Common myeloid progenitor, CD34-positive (primary cell): Measurements from ENCODE around the gene CCNYL1.

Source experiments
- CTCF ChIA-PET: fragments of 350-600 bp; sonication (Branson Sonifier 250); formaldehyde crosslinking; loops from one replicate; lab custom pipeline; 2021; ENCODE audit warnings: antibody characterized with exemption; lab: Charles Lee
- POLR2A ChIA-PET: fragments of 350-600 bp; sonication (Branson Sonifier 250); formaldehyde crosslinking; loops from one replicate; lab custom pipeline; 2021; ENCODE audit warnings: antibody characterized with exemption; lab: Charles Lee
- DNase-seq, 3 donors: peaks; one replicate each; pipeline versions ENCODE4 v3.0.0 to v3.0.0-alpha.2; 2013
- H3K27ac ChIP-seq, 2 experiments: 1 replicate in 1 of 2; 2 replicates in 1 of 2; pipeline ENCODE4 v1.7.0; 2013; ENCODE audit warnings: inconsistent platforms in 2 of 2, low read length in 2 of 2, mild to moderate bottlenecking in 2 of 2, low read depth in 1 of 2, moderate library complexity in 1 of 2; ENCODE audit not compliant: severe bottlenecking in 2 of 2, insufficient read depth in 1 of 2, poor library complexity in 1 of 2
- H3K27me3 ChIP-seq, 5 experiments: replicated peaks in 2 of 5; 1 replicate in 3 of 5; 2 replicates in 2 of 5; pipeline versions ENCODE4 v1.6.1 to v1.7.0; 2013; ENCODE audit warnings: low read length in 4 of 5, mild to moderate bottlenecking in 2 of 5, moderate library complexity in 2 of 5, inconsistent platforms in 1 of 5; ENCODE audit not compliant: insufficient read depth in 5 of 5, control insufficient read depth in 4 of 5
- H3K36me3 ChIP-seq, 4 experiments: 1 replicate in 2 of 4; 2 replicates in 2 of 4; pipeline versions ENCODE4 v1.6.1 to v1.7.0; 2013; ENCODE audit warnings: low read length in 3 of 4, control low read depth in 1 of 4, mild to moderate bottlenecking in 1 of 4; ENCODE audit not compliant: control insufficient read depth in 4 of 4, insufficient read depth in 4 of 4
- H3K4me1 ChIP-seq, 4 experiments: 1 replicate in 3 of 4; 2 replicates in 1 of 4; pipeline versions ENCODE4 v1.6.1 to v1.7.1; 2013; ENCODE audit warnings: low read length in 3 of 4, mild to moderate bottlenecking in 3 of 4, control low read depth in 1 of 4, inconsistent platforms in 1 of 4, moderate library complexity in 1 of 4; ENCODE audit not compliant: control insufficient read depth in 4 of 4, insufficient read depth in 4 of 4; ENCODE audit errors: control extremely low read depth in 1 of 4
- H3K4me3 ChIP-seq, 7 experiments: 1 replicate in 4 of 7; 2 replicates in 3 of 7; pipeline versions ENCODE4 v1.5.1 to v1.7.0; 2013; ENCODE audit warnings: mild to moderate bottlenecking in 7 of 7, low read length in 6 of 7, moderate library complexity in 6 of 7, inconsistent platforms in 2 of 7, low read depth in 2 of 7, control low read depth in 1 of 7; ENCODE audit not compliant: insufficient read depth in 4 of 7, control insufficient read depth in 1 of 7; ENCODE audit errors: extremely low read depth in 1 of 7
- H3K9me3 ChIP-seq, 5 experiments: 1 replicate in 4 of 5; 2 replicates in 1 of 5; pipeline versions ENCODE4 v1.6.1 to v1.7.1; 2013; ENCODE audit warnings: low read length in 4 of 5, mild to moderate bottlenecking in 2 of 5, inconsistent platforms in 1 of 5, low read depth in 1 of 5, moderate library complexity in 1 of 5; ENCODE audit not compliant: control insufficient read depth in 4 of 5, insufficient read depth in 2 of 5; ENCODE audit errors: control extremely low read depth in 1 of 5
- WGBS: methylation state at CpG from one replicate; pipeline ENCODE4 v1.1.5; 2013; ENCODE audit not compliant: insufficient coverage; 5-methylcytosine and 5-hydroxymethylcytosine counted together

CCNYL1 gene

GRCh38 chr2:207674826-207675225, 36.6 kb upstream of the CCNYL1 start:
- H3K27ac ChIP-seq: no peak overlapping the region
- 100% methylated on average over 1 of the region's 2 CpGs for WGBS
- ChIA-PET CTCF (interaction anchor here (0.6 to 2.2 kb wide), 3 partner anchors 10 to 20 kb away, joined by 3 to 5 read pairs (median 3); no protein-coding TSS in a partner anchor), POLR2A (no interaction called here)
- H3K36me3 ChIP-seq: no peaks in the 10 kb centered on the region
- peaks cover 0 to 2% (median 0%) of the 10 kb centered on the region in 4 experiments for H3K4me1 ChIP-seq
- no peaks in the 10 kb centered on the region for H3K27me3 ChIP-seq
- H3K4me3 ChIP-seq: no peak overlapping the region
- no peaks in the 10 kb centered on the region for H3K9me3 ChIP-seq
- no peak for DNase-seq

- H3K9me3 ChIP-seq: no peaks in the 10 kb centered on the region
- no peak for DNase-seq
- no peak overlapping the region for H3K27ac ChIP-seq
- no peaks in the 10 kb centered on the region for H3K36me3 ChIP-seq
- H3K27me3 ChIP-seq: peaks cover 0 to 10% (median 0%) of the 10 kb centered on the region in 5 experiments
- POLR2A ChIA-PET: no interaction called here
- no peak overlapping the region for H3K4me3 ChIP-seq
- WGBS: no CpG with 5 or more reads among the region's 5 CpGs
- CTCF ChIA-PET: no interaction called here
- peaks cover 0 to 2% (median 0%) of the 10 kb centered on the region in 4 experiments for H3K4me1 ChIP-seq
These were observed 34.5 kb upstream of the CCNYL1 start for GRCh38 chr2:207676827-207677354.

GRCh38 chr2:207681431-207681830, 30.0 kb upstream of the CCNYL1 start:
- peaks cover 0 to 10% (median 0%) of the 10 kb centered on the region in 5 experiments for H3K27me3 ChIP-seq
- H3K27ac ChIP-seq: no peak overlapping the region
- peaks cover 0 to 3% (median 1%) of the 10 kb centered on the region in 4 experiments for H3K4me1 ChIP-seq
- POLR2A ChIA-PET: no interaction called here
- H3K36me3 ChIP-seq: no peaks in the 10 kb centered on the region
- no peaks in the 10 kb centered on the region for H3K9me3 ChIP-seq
- DNase-seq: no peak
- CTCF ChIA-PET: no interaction called here
- no peak overlapping the region for H3K4me3 ChIP-seq
- 39% methylated on average over 25 of the region's 52 CpGs for WGBS

GRCh38 chr2:207682557-207682956, 28.9 kb upstream of the CCNYL1 start:
- Histone ChIP-seq H3K36me3 (no peaks in the 10 kb centered on the region), H3K4me1 (peaks cover 0 to 3% (median 1%) of the 10 kb centered on the region in 4 experiments), H3K27me3 (peaks cover 0 to 10% (median 0%) of the 10 kb centered on the region in 5 experiments), H3K9me3 (no peaks in the 10 kb centered on the region), H3K27ac (no peak overlapping the region), H3K4me3 (no peak overlapping the region)
- no peak for DNase-seq
- 96% methylated on average over 4 of the region's 9 CpGs for WGBS
- POLR2A ChIA-PET: no interaction called here
- CTCF ChIA-PET: no interaction called here

- Histone ChIP-seq H3K4me1 (peaks cover 0 to 3% (median 1%) of the 10 kb centered on the region in 4 experiments), H3K4me3 (no peak overlapping the region), H3K36me3 (no peaks in the 10 kb centered on the region), H3K27me3 (peaks cover 0 to 10% (median 0%) of the 10 kb centered on the region in 5 experiments), H3K27ac (no peak overlapping the region), H3K9me3 (no peaks in the 10 kb centered on the region)
- 98% methylated on average over 4 of the region's 5 CpGs for WGBS
- ChIA-PET POLR2A (no interaction called here), CTCF (no interaction called here)
- DNase-seq: no peak
These were observed 28.0 kb upstream of the CCNYL1 start for GRCh38 chr2:207683438-207683837.

GRCh38 chr2:207683879-207684627, 27.4 kb upstream of the CCNYL1 start:
- no peak overlapping the region for H3K27ac ChIP-seq
- POLR2A ChIA-PET: no interaction called here
- no peaks in the 10 kb centered on the region for H3K9me3 ChIP-seq
- peaks cover 0 to 3% (median 1%) of the 10 kb centered on the region in 4 experiments for H3K4me1 ChIP-seq
- no peaks in the 10 kb centered on the region for H3K36me3 ChIP-seq
- WGBS: 75% methylated on average over 2 of the region's 3 CpGs
- CTCF ChIA-PET: interaction anchor here (1.0 kb wide), 1 partner anchor 20 kb away, joined by 3 read pairs; no protein-coding TSS in a partner anchor
- peaks cover 0 to 10% (median 0%) of the 10 kb centered on the region in 5 experiments for H3K27me3 ChIP-seq
- no peak for DNase-seq
- no peak overlapping the region for H3K4me3 ChIP-seq

GRCh38 chr2:207686812-207687211, 24.6 kb upstream of the CCNYL1 start:
- no peak for DNase-seq
- 100% methylated on average over 2 of the region's 2 CpGs for WGBS
- no peaks in the 10 kb centered on the region for H3K36me3 ChIP-seq
- H3K9me3 ChIP-seq: no peaks in the 10 kb centered on the region
- CTCF ChIA-PET: interaction anchor here (1.0 kb wide), 1 partner anchor 12 kb away, joined by 3 read pairs; no protein-coding TSS in a partner anchor
- no peak overlapping the region for H3K4me3 ChIP-seq
- peaks cover 0 to 2% (median 0%) of the 10 kb centered on the region in 5 experiments for H3K27me3 ChIP-seq
- peaks cover 0 to 3% (median 0%) of the 10 kb centered on the region in 4 experiments for H3K4me1 ChIP-seq
- POLR2A ChIA-PET: no interaction called here
- H3K27ac ChIP-seq: no peak overlapping the region
